ENCODE measurements around the gene HDGFL3. TPM values are rescaled to one million over a fixed set of nuclear protein-coding genes. Genes with fewer than 3 reads are reported as not detected.

Gene HDGFL3
- total and polyA plus RNA-seq, 5 donors from 2014 or later = 0.07 to 1.2 (median 0.26) TPM; not detected in 2

DNA sequence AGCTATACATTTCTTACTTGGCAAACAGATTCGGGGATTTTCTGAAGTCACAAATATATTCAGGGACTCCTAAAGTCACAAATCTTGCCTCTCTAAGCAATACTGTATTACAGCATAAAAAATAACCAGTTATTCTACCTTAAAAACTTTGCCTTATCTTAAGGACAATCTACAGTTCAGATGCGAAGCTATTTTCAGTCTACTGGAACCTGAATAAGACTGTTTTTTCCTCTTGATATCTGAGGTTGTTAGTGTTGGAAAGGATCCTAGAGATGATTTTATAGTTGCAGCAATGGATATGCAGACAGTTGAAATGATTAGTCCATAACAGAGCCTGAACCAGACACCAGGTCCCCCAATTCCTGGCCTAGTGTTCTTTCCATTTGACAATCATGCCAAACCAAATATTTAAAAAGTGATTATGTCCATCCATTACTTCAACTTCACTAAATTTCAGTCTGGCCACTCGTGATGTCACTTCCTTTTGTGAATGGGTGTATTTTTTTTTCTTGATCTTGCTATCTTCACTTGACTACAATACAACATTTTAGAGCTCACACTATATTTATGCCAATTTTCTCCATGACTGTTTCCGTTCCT, 1.8 kb downstream of the HDGFL3 start:
- Histone ChIP-seq H3K9me3 (ENCODE audit: control insufficient read depth in 2 of 2, low read length in 2 of 2) (no peaks in the 10 kb centered on the region), H3K27ac (ENCODE audit: insufficient read depth, low read length, poor library complexity, severe bottlenecking) (no peak overlapping the region), H3K36me3 (ENCODE audit: control insufficient read depth, insufficient read depth, low read length) (no peaks in the 10 kb centered on the region), H3K4me3 (ENCODE audit: low read depth, low read length) (no peak overlapping the region), H3K27me3 (ENCODE audit: control insufficient read depth, insufficient read depth, low read length) (peaks cover 53% of the 10 kb centered on the region), H3K4me1 (ENCODE audit: control insufficient read depth, insufficient read depth, low read length, poor library complexity, severe bottlenecking) (peaks cover 10% of the 10 kb centered on the region)
- Mint-ChIP-seq H3K4me3 (peak overlapping the region in 1 of 4 donors; percentile 18), H3K27ac (no peak overlapping the region), H3K4me1 (peaks cover 4 to 6% (median 5%) of the 10 kb centered on the region in 4 donors), H3K36me3 (no peaks in the 10 kb centered on the region), H3K27me3 (peaks cover 45% of the 10 kb centered on the region), H3K9me3 (no peaks in the 10 kb centered on the region)
- DNase-seq = no peak
- no peak for ATAC-seq (ENCODE audit: low read depth in 2 of 2)

- ATAC-seq (ENCODE audit: low read depth in 2 of 2) = no peak
- DNase-seq = no peak
- Histone ChIP-seq H3K4me1 (ENCODE audit: control insufficient read depth, insufficient read depth, low read length, poor library complexity, severe bottlenecking) (peaks cover 10% of the 10 kb centered on the region), H3K9me3 (ENCODE audit: control insufficient read depth in 2 of 2, low read length in 2 of 2) (no peaks in the 10 kb centered on the region), H3K36me3 (ENCODE audit: control insufficient read depth, insufficient read depth, low read length) (no peaks in the 10 kb centered on the region), H3K4me3 (ENCODE audit: low read depth, low read length) (no peak overlapping the region), H3K27ac (ENCODE audit: insufficient read depth, low read length, poor library complexity, severe bottlenecking) (no peak overlapping the region), H3K27me3 (ENCODE audit: control insufficient read depth, insufficient read depth, low read length) (peaks cover 45% of the 10 kb centered on the region)
- H3K4me1 Mint-ChIP-seq = peaks cover 4 to 6% (median 5%) of the 10 kb centered on the region in 4 donors
- H3K27ac Mint-ChIP-seq = no peak overlapping the region
- peak overlapping the region in 1 of 4 donors; percentile 16 for H3K4me3 Mint-ChIP-seq
- H3K27me3 Mint-ChIP-seq = peaks cover 46% of the 10 kb centered on the region
- H3K36me3 Mint-ChIP-seq = no peaks in the 10 kb centered on the region
- no peaks in the 10 kb centered on the region for H3K9me3 Mint-ChIP-seq
Measured at GRCh38 chr15:83204697-83205096, 2.9 kb downstream of the HDGFL3 start.

DNA sequence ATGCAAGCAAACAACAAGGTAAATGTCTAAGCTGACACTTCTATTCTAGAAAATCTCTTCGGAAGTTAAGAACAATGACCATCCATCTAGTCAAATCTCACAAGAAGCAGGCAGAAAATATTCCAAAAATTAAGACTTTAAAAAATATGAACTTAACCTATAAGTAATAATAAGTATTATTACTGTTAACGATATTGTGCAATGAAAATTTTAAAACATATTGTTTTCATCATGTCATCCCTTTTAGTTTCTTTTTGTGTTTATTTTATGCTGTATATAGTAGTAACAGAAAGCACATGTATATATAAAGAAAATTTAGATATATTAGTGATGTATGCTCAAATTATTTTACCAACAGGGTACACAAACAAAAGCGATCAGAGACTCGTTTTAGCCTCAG, 4.1 kb downstream of the HDGFL3 start:
- Histone ChIP-seq H3K4me1 (ENCODE audit: control insufficient read depth, insufficient read depth, low read length, poor library complexity, severe bottlenecking) (peaks cover 10% of the 10 kb centered on the region), H3K36me3 (ENCODE audit: control insufficient read depth, insufficient read depth, low read length) (no peaks in the 10 kb centered on the region), H3K27ac (ENCODE audit: insufficient read depth, low read length, poor library complexity, severe bottlenecking) (no peak overlapping the region), H3K27me3 (ENCODE audit: control insufficient read depth, insufficient read depth, low read length) (peaks cover 33% of the 10 kb centered on the region), H3K4me3 (ENCODE audit: low read depth, low read length) (no peak overlapping the region), H3K9me3 (ENCODE audit: control insufficient read depth in 2 of 2, low read length in 2 of 2) (no peaks in the 10 kb centered on the region)
- H3K4me1 Mint-ChIP-seq = peaks cover 4 to 8% (median 6%) of the 10 kb centered on the region in 4 donors
- no peak for ATAC-seq (ENCODE audit: low read depth in 2 of 2)
- no peaks in the 10 kb centered on the region for H3K36me3 Mint-ChIP-seq
- peaks cover 58% of the 10 kb centered on the region for H3K27me3 Mint-ChIP-seq
- H3K4me3 Mint-ChIP-seq = no peak overlapping the region
- H3K27ac Mint-ChIP-seq = no peak overlapping the region
- DNase-seq = no peak
- no peaks in the 10 kb centered on the region for H3K9me3 Mint-ChIP-seq

- no peak overlapping the region for H3K4me3 Mint-ChIP-seq
- no peaks in the 10 kb centered on the region for H3K36me3 ChIP-seq (ENCODE audit: control insufficient read depth, insufficient read depth, low read length)
- ATAC-seq (ENCODE audit: low read depth in 2 of 2) (no peak), DNase-seq (no peak)
- H3K4me1 Mint-ChIP-seq = peaks cover 0 to 4% (median 0%) of the 10 kb centered on the region in 4 donors
- peaks cover 50% of the 10 kb centered on the region for H3K27me3 Mint-ChIP-seq
- peaks cover 19% of the 10 kb centered on the region for H3K27me3 ChIP-seq (ENCODE audit: control insufficient read depth, insufficient read depth, low read length)
- no peaks in the 10 kb centered on the region for H3K36me3 Mint-ChIP-seq
- no peaks in the 10 kb centered on the region for H3K9me3 Mint-ChIP-seq
- H3K9me3 ChIP-seq (ENCODE audit: control insufficient read depth in 2 of 2, low read length in 2 of 2) = no peaks in the 10 kb centered on the region
- H3K4me1 ChIP-seq (ENCODE audit: control insufficient read depth, insufficient read depth, low read length, poor library complexity, severe bottlenecking) = no peaks in the 10 kb centered on the region
- H3K27ac Mint-ChIP-seq = no peak overlapping the region
- H3K4me3 ChIP-seq (ENCODE audit: low read depth, low read length) = no peak overlapping the region
- no peak overlapping the region for H3K27ac ChIP-seq (ENCODE audit: insufficient read depth, low read length, poor library complexity, severe bottlenecking)
Measured at GRCh38 chr15:83200589-83200988, 7.0 kb downstream of the HDGFL3 start.

GRCh38 chr15:83200162-83200561, 7.5 kb downstream of the HDGFL3 start:
- H3K36me3 Mint-ChIP-seq = no peaks in the 10 kb centered on the region
- Histone ChIP-seq H3K4me3 (ENCODE audit: low read depth, low read length) (no peak overlapping the region), H3K27ac (ENCODE audit: insufficient read depth, low read length, poor library complexity, severe bottlenecking) (no peak overlapping the region), H3K9me3 (ENCODE audit: control insufficient read depth in 2 of 2, low read length in 2 of 2) (no peaks in the 10 kb centered on the region), H3K4me1 (ENCODE audit: control insufficient read depth, insufficient read depth, low read length, poor library complexity, severe bottlenecking) (no peaks in the 10 kb centered on the region), H3K27me3 (ENCODE audit: control insufficient read depth, insufficient read depth, low read length) (peaks cover 15% of the 10 kb centered on the region), H3K36me3 (ENCODE audit: control insufficient read depth, insufficient read depth, low read length) (no peaks in the 10 kb centered on the region)
- DNase-seq = no peak
- H3K27ac Mint-ChIP-seq = no peak overlapping the region
- H3K4me1 Mint-ChIP-seq = peaks cover 0 to 4% (median 0%) of the 10 kb centered on the region in 4 donors
- H3K4me3 Mint-ChIP-seq = no peak overlapping the region
- ATAC-seq (ENCODE audit: low read depth in 2 of 2) = no peak
- peaks cover 48% of the 10 kb centered on the region for H3K27me3 Mint-ChIP-seq
- no peaks in the 10 kb centered on the region for H3K9me3 Mint-ChIP-seq

DNA sequence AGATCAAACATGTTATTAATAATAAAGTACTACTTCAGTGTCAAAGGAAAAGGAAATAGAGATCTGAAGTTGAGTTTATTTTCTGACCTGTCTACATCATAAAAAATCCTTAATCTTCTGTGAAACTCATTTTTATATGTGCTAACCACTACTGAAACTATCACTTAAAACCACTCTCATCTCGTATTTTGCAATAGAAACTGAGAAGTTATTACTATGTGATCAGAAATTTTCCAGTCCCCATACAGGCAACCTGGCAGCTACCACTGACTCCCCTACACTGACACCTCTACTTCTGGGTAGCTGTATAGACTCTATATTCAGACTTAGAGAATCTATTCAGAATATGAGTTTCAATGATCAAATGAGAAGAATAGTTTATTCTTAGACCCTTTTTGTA, 8.3 kb downstream of the HDGFL3 start:
- no peak for DNase-seq
- Mint-ChIP-seq H3K4me1 (peaks cover 0 to 4% (median 0%) of the 10 kb centered on the region in 4 donors), H3K27me3 (peaks cover 41% of the 10 kb centered on the region), H3K27ac (no peak overlapping the region), H3K36me3 (no peaks in the 10 kb centered on the region), H3K4me3 (no peak overlapping the region), H3K9me3 (no peaks in the 10 kb centered on the region)
- Histone ChIP-seq H3K9me3 (ENCODE audit: control insufficient read depth in 2 of 2, low read length in 2 of 2) (no peaks in the 10 kb centered on the region), H3K36me3 (ENCODE audit: control insufficient read depth, insufficient read depth, low read length) (no peaks in the 10 kb centered on the region), H3K27me3 (ENCODE audit: control insufficient read depth, insufficient read depth, low read length) (peaks cover 10% of the 10 kb centered on the region), H3K4me1 (ENCODE audit: control insufficient read depth, insufficient read depth, low read length, poor library complexity, severe bottlenecking) (no peaks in the 10 kb centered on the region), H3K27ac (ENCODE audit: insufficient read depth, low read length, poor library complexity, severe bottlenecking) (no peak overlapping the region), H3K4me3 (ENCODE audit: low read depth, low read length) (no peak overlapping the region)
- no peak for ATAC-seq (ENCODE audit: low read depth in 2 of 2)

- H3K27ac Mint-ChIP-seq = peak overlapping the region in 1 of 3 donors; percentile 57
- no peak overlapping the region for H3K4me3 ChIP-seq (ENCODE audit: low read depth, low read length)
- DNase-seq (no peak), ATAC-seq (ENCODE audit: low read depth in 2 of 2) (no peak)
- no peaks in the 10 kb centered on the region for H3K9me3 Mint-ChIP-seq
- H3K4me1 Mint-ChIP-seq = peaks cover 0 to 4% (median 0%) of the 10 kb centered on the region in 4 donors
- no peaks in the 10 kb centered on the region for H3K36me3 ChIP-seq (ENCODE audit: control insufficient read depth, insufficient read depth, low read length)
- H3K27me3 Mint-ChIP-seq = peaks cover 39% of the 10 kb centered on the region
- no peaks in the 10 kb centered on the region for H3K9me3 ChIP-seq (ENCODE audit: control insufficient read depth in 2 of 2, low read length in 2 of 2)
- H3K27me3 ChIP-seq (ENCODE audit: control insufficient read depth, insufficient read depth, low read length) = peaks cover 6% of the 10 kb centered on the region
- no peak overlapping the region for H3K27ac ChIP-seq (ENCODE audit: insufficient read depth, low read length, poor library complexity, severe bottlenecking)
- no peak overlapping the region for H3K4me3 Mint-ChIP-seq
- H3K36me3 Mint-ChIP-seq = no peaks in the 10 kb centered on the region
- no peaks in the 10 kb centered on the region for H3K4me1 ChIP-seq (ENCODE audit: control insufficient read depth, insufficient read depth, low read length, poor library complexity, severe bottlenecking)
Measured at GRCh38 chr15:83198476-83198875, 9.1 kb downstream of the HDGFL3 start.

DNA sequence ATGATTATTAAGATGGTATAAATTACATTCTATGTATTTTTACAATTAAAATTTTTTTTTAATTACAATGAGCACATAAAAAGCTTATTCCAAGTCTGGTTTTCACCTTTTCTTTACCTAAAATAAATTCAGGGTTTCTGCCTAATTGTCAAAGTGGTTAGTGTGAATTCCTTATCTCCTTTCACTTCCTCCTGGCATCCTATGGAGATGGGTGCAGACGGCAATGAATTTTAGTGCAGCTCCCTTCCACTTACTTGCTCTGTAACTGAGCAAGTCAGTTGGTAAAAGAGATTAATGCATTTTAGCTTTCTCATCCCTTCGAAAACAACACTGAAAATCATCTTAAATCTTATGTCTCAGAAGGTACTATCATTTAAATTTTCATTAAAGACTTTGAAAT, 13.1 kb downstream of the HDGFL3 start:
- H3K36me3 Mint-ChIP-seq = no peaks in the 10 kb centered on the region
- ATAC-seq (ENCODE audit: low read depth in 2 of 2) (no peak), DNase-seq (no peak)
- H3K27me3 Mint-ChIP-seq = peaks cover 30% of the 10 kb centered on the region
- no peak overlapping the region for H3K4me3 ChIP-seq (ENCODE audit: low read depth, low read length)
- H3K27me3 ChIP-seq (ENCODE audit: control insufficient read depth, insufficient read depth, low read length) = no peaks in the 10 kb centered on the region
- H3K4me1 Mint-ChIP-seq = peaks cover 0 to 4% (median 0%) of the 10 kb centered on the region in 4 donors
- no peaks in the 10 kb centered on the region for H3K9me3 ChIP-seq (ENCODE audit: control insufficient read depth in 2 of 2, low read length in 2 of 2)
- no peak overlapping the region for H3K4me3 Mint-ChIP-seq
- no peaks in the 10 kb centered on the region for H3K9me3 Mint-ChIP-seq
- H3K36me3 ChIP-seq (ENCODE audit: control insufficient read depth, insufficient read depth, low read length) = no peaks in the 10 kb centered on the region
- no peak overlapping the region for H3K27ac Mint-ChIP-seq
- no peaks in the 10 kb centered on the region for H3K4me1 ChIP-seq (ENCODE audit: control insufficient read depth, insufficient read depth, low read length, poor library complexity, severe bottlenecking)
- no peak overlapping the region for H3K27ac ChIP-seq (ENCODE audit: insufficient read depth, low read length, poor library complexity, severe bottlenecking)

All from CD4-positive, CD25-positive, alpha-beta regulatory T cell (primary cell).